Activated CD8-positive, alpha-beta memory T cell treated with anti-CD3 and anti-CD28 coated beads for 1 hour (primary cell): ENCODE data around the gene PAQR8.
"Not testable (repeated sequence)": the region's sequence is repeated elsewhere in the genome, so short reads cannot be mapped to it uniquely, and the experiment has no call there.

ENCODE experiments used
- DNase-seq, 2 donors: peaks; one replicate each; pipeline ENCODE4 v3.0.0-alpha.2; 2020; ENCODE audit warnings: low read depth in 1 of 2; ENCODE audit errors: extremely low read depth in 1 of 2

PAQR8 gene

DNA sequence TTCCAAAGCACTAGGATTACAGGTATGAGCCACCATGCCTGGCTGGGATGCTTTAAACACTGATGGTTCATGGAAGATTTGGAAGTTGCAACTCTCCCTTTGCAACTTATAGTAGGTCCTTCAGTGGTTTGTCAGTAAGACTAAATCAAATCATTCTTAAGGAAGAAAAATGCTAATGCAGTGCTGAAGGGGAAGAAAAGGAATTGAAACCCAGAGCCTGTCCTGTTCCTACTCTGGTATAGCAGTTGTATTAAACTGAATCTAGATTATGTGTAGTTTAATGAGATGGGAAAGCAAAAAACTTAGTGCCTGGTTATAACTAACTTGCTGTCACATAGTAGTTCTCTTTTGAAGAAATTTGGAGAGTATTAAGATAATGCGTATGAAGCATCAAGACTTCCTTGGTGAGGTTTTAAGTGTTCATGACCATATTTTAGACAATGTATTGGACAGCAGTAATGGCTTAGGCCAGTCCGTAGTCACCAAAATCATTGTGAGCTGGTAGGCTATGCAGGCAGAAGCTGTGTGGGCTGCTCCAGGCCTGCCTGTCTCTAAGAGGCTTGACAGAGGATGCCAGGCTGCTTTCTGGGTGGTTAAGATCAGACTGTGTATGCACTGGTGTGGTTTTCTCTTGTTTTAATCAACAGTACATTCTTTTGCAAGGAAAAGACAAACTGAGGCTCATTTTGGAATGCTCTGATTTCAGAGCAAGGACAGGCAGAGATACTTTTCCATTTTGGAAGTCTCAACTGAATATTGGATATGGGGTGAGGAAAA, 14.0 kb downstream of the PAQR8 start:
- DNase-seq, result no peak

DNA sequence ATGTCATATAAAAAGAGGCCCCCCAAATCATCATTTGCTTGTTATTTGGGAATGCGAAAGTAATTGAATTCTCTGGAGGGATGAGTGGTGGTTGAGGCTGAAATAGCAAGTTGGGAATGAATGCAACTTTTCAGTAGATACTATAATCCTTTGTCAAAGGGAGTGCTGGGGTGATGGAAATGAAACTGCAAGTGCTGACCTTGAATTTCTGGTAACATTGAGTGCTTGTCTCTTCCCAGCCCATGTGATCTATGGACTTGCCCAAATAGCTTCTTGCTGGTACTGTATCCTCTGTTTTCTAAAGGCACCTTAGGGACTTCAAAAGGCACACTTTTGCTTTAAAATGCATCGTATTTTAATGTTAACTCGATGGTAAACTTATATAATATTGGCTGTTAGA, 14.8 kb downstream of the PAQR8 start:
- no peak for DNase-seq

DNA sequence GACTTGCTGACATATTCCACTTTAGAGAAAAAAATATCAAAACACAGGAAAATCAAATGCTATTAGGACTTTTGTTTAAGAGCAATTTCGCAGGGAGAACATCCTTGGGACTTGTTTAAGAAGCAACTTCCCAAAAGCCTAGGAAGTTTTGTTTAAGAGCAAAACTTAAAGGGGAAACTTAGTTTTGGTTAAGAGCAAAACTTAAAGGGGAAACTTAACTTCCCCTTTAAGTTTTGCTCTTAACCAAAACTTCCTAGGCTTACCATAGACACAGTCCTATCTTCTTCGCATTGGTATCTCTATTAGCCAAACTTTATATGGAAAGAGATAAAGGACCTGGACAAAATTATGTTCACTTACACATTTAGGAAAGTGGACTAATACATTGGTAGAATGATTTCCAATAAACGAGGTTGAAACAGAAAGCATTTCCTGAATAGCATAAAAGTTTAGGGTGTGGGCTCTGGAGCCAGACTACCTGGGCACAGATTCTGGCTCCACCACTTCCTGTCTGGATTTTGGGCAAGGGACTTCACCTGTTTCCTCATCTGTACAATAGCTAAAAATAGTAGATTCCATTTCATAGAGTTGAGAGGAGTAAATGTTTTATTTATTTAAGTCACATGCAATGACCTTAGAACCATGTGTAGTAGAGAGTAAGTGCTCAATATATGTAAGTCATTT, 15.7 kb downstream of the PAQR8 start:
- DNase-seq, result no peak

DNA sequence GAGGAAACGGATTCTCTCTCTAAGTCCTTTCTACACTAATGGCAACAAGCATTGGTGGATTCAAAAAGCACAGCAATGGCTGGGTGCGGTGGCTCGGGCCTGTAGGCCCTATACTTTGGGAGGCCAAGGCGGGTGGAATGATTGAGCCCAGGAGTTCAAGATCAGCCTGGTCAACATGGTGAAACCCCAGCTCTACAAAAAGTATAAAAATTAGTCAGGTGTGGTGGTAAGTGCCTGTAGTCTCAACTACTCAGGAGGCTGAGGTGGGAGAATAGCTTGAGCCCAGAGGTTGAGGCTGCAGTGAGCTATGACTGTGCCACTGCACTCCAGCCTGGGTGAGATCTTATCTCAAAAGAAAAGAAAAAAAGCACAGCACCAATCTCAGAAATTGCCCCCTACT, 19.3 kb downstream of the PAQR8 start:
- no peak for DNase-seq

DNA sequence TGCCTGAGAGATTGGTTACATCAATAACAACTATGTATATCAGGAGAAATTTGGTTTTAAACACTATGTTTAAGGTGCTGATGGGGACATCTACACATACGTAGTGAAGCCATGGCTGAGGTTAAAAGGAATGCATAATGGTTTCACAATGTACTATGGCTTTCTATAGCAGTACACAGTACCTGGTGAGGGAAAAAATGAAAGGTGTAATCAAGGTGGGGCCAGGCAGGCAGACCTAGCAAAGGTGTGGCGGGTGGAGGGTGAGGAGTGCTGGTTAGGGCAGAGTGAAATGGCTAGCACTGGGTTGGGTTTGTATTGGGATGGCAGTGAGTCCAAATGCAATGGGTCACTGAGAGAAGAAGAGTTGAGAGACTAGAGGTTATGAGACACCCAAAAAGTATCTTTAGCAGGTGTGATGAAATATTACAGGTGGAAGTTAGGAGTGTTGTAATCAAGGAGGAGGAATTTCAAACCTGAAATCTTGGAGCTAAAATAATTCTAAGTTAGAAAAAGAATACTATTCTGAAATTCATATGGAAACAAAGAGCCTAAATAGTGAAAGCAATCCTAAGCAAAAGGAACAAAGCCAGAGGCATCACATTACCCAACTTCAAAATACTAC, 22.3 kb downstream of the PAQR8 start:
- no peak for DNase-seq

DNA sequence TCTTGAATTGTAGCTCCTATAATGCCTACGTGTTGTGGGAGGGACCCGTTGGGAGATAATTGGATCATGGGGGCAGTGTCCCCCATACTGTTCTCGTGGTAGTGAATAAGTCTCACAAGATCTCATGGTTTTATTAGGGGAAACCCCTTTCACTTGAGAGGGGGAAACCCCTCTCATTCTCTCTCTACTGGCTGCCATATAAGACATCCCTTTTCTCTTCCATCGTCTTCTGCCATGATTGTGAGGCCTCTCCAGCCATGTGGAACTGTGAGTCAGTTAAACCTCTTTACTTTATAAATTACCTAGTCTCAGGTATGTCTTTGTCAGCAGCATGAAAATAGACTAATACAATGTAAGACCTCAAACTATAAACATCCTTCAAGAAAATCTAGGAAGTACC, 23.1 kb downstream of the PAQR8 start:
- no peak for DNase-seq

DNA sequence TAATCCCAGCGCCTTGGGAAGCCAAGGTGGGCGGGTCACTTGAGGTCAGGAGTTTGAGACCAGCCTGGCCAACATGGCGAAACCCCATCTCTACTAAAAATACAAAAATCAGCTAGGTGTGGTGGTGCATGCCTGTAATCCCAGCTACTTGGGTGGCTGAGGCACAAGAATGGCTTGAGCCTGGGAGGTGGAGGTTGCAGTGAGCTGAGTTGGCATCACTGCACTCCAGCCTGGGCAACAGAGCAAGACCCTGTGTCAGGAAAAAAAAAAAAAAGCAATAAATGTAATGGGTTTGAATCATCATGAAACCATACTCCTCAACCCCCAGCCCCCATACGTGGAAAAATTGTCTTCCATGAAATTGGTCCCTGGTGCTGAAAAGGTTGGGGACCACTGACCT, 26.2 kb downstream of the PAQR8 start:
- not testable (repeated sequence) for DNase-seq

DNA sequence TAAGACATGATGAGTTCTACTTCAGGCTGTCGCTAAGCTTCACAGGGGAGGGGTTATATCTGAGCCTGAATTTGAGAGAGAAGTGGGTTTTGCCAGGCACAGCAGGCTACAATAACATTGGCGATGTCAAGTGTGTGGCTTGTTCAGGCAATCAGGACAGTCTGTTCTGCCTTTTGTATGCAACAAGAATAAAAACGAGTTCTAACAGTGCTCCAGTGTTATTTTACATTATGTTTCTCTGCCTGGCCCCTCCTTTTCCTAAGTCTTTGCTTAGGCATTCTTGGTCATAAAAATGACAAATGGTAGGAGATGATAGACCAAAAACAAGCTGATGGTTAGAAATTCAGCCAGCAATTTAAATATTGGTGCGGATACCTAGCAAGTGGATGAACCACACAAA, 26.8 kb downstream of the PAQR8 start:
- DNase-seq, result no peak

DNA sequence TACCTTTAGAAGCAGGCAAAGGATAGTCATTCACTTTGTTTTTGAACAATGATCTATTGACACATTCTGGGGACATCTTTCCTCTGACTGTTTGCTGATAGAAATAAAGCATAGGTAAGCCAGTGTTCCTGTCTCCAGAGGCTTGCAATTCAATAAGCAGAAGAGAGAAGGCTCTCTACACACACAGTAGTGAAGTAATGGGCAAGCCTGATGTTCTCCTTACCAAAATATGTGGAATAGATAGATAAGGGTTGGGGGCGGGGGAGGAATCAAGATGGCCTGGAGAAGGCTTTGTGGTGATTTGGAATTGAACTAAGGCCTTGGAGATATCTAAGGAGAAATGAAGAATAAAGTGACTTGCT, 27.3 kb downstream of the PAQR8 start:
- no peak for DNase-seq

DNA sequence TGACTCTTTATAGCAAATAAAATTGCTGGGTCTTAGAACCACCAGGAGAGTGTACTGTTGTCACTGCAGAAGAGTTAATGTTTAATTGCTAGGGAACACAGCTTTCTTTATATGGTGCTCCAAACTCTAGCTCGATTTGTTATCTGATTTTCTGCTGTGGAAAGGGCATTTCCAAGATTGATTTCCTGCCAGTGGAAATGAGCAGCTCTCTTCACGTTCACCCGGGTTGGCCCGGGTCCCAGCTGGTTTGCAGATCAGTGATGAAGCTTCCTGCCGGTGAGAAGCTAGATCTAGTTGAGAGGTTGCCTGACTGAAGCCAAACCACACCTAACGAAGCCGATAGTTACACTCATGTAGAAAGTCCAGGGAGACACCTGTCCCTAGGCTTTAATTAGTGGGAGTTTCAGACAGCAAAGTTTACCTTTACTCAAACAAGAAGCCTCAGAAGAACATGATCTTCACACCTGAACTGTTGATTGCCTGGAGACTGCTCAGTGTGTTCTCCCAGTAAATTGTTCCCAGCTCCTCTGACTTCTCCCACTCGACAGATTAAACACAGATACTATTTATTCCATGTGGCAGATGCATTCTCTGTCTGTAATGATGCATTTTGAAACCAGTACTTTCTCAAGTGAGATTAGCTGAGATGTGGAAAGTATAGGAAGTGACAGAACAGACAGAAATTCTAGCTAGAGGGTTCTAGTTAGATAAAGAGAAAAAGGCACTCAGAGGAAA, 27.8 kb downstream of the PAQR8 start:
- no peak for DNase-seq

DNA sequence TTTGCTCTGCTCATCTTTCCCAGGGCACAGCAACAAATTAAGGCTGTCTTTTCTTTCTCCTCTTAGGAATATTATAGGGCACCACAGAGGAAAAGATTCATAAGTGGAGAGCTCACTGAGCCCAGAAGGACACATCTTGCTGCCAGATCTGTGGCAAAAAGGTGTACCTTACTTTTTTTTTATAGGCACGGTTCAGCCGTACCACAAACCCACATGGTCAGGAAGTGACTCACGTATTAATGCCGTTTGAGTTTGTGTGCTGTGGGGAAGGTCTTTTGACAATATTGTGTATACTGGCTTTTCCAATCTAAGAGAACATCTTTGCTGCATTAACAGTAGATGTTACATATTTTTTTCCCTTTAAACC, 28.4 kb downstream of the PAQR8 start:
- DNase-seq, result no peak

DNA sequence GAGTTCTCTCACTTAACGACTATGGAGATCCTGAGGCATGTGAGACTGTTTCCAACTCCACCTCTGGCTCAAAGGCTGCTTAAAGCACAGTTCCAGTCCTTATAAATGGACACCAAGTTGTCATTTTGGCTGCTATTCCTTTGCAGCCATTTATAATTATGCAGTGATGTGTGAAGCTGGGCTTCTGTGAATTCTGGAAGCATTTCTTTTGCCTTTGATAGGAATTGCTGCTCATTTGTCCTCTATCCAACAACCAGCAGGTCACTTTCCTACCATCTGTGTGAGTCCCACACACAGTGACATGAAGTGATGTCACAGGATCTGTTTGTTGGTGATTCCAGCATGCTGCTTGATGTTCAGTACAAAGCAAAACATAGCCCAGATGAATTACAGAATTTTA, 29.6 kb downstream of the PAQR8 start:
- DNase-seq, result no peak

DNA sequence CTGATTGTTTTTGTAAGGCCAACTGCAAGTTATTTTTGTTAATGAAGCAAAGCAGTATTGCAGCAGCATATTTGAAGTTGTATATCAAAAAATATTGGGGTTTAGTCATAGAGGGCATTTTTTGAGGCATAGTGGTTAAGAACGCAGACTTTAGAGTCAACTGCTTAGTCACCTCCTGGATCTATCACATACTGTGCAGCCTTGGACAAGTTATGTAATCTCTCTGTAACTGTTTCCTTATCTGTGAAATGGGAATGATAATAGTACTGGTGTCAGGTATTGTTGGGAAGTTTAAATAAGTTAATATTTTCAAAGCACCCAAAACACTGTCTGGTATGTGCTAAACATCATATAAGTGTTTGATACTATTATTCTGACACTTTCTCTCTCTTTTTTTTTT, 31.0 kb downstream of the PAQR8 start:
- DNase-seq, result no peak

DNA sequence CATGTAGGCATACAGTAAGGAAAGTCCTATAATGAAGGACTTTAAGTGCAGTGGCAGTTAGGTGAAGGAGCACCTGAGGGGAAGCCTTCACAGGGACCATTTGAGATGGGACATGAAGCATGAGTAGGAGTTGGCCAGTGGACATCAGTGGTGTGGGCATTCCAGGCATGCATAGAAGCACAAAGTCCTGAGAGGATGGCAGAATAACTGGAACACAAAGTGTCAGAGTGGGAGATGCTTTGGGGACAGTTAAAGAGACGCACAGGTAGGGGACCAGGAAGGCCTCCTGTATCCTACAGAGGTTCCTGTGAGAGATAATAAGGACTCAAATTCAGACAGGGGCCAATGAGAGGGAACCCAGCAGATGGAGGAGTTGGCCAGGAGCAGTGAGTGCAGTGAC, 31.8 kb downstream of the PAQR8 start:
- DNase-seq, result no peak

DNA sequence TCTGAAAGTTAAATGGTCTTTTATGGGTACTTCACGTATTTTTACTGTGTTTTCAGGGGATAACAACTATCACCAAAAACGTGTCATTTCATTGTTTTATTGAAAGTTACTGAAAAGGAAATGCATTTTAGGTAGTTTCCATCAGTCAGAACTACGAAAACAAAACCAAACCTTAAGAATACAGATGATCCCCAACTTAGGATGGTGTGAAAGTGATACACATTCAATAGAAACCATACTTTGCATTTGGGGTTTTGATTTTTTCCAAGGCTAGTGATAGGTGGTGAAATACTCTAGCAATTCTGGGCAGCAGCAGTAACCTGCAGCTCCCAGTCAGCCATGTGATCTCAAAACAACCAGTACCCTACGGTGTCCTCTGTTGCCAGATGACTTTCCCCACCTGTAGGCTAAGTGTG, 32.3 kb downstream of the PAQR8 start:
- DNase-seq, result no peak

DNA sequence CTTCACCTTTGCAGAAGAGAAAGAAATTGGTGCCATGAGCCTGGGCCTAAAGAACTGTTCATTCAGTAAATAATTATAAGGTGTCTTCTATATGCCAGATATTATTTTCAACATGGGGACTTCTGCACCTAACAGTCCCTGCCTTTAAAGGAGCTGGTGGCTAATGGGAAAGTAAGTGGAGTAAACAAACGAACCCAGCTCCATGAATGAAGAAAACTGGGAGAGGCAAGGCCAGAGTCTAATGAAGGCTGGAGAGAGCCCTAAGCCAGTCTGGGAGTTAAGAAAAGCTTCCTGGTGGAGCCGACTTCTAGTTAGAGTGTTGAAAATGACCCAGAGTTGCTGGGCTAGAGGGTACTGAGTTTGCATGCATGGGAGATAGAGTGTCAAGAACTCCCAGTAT, 34.0 kb downstream of the PAQR8 start:
- DNase-seq, result no peak

DNA sequence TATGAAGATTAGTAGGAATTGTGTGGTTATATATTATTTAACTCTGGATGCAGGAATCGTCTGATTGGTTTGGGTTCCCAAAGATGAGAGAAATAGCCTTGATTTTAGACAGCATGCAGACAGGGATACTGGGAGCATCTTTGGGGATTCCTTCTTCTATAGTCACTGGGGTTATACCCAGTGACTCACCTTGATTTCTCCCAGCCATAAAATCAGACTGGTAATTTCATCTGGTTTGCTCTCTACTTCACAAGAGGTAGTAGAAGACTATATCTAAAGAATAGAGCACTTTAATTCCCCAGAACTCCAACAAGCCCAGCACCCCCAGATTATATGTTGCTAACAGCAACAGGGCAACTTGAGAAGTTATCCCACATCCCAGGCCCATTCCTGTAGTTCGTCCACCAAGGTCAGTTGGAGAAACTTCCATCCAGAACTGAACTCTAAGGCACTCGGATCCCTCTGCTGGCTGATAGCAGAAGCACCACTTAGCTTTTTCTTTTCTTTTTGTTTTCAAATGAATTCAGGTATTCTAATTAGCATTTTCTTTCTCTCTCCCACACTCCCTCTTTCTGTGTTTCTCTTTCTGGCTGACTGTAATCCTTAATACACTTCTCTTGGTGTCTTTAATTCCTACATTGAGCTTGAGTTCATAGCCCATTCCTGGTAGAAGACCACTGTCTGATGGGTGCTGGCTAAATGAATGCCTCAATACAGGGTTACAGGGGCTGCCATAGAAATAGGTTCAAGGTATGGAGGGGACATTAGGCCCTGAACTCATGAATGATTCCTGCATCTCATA, 37.8 kb downstream of the PAQR8 start:
- DNase-seq, result no peak

DNA sequence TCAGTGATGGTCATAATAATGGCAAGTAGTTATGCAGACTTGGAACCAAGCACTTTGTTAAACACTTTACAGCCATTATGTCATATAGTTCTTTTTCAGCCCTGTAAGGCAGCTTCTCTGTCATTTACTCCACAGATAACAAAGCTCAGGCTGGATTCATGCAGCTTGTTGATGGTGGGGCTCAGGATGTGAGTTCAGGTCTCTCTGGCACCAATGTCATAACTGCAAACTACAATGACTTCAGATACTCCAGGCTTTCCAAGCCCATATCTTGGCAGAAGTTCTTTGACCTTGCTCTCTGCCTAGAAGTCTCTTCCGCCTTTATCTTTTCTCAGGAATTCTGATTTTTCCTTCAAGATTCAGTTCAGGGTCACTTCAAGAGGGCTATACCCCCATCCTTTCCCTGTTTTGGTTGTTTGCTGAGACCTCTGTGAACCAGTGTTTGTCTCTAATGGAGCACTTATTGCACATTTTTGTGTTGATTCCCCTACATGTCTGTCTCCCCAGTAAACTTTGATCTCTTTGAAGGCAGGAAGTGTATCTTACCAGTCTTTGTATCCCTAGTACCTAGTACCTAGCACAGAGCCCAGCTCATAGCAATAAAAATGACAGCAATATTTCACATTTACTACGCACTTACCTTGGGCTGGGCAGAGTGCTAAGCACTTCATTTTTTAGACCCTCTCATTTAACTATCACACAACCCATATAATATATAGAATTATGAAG, 38.5 kb downstream of the PAQR8 start:
- DNase-seq, result no peak

DNA sequence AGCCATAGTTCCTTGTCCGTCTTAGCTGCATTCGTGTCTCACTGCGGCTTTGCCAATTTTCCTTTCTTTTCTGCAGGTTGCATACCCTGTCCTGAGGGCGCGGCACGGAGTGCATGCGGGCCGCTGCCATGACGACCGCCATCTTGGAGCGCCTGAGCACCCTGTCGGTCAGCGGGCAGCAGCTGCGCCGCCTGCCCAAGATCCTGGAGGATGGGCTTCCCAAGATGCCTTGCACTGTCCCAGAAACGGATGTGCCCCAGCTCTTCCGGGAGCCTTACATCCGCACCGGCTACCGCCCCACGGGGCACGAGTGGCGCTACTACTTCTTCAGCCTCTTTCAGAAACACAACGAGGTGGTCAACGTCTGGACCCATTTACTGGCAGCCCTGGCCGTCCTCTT, 41.1 kb downstream of the PAQR8 start:
- DNase-seq, result no peak

DNA sequence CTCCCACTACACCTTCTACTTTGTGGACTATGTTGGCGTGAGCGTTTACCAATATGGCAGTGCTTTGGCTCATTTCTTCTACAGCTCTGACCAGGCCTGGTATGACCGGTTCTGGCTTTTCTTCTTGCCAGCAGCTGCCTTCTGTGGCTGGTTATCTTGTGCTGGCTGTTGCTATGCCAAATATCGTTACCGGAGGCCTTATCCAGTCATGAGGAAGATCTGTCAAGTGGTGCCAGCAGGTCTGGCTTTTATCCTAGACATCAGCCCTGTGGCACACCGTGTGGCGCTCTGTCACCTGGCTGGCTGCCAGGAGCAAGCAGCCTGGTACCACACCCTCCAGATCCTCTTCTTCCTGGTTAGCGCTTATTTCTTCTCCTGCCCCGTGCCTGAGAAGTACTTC, 41.7 kb downstream of the PAQR8 start:
- no peak for DNase-seq
